HCT116 (cell line): ENCODE results near the gene BCL6. TPM values are rescaled to one million over a fixed set of nuclear protein-coding genes. Genes with fewer than 3 reads are reported as not detected.

Experiments
- ATAC-seq: fragments of 200-7000 bp; cut with Tn5 transposase; 2 replicates; pipeline ENCODE4 v1.9.1; 2020; ENCODE audit warnings: mild to moderate bottlenecking, moderate library complexity
- BruUV-seq: library from RNA; stranded (reverse); fragments of 400-500 nt; replicated peaks from 2 replicates; lab custom pipeline; 2021; lab: Mats Ljungman, UMichigan
- CTCF ChIA-PET: fragments of 300-600 bp; sonication (Branson Sonifier 250); formaldehyde crosslinking; loops from one replicate; lab custom pipeline; 2021; ENCODE audit warnings: antibody characterized with exemption; lab: Charles Lee
- POLR2A ChIA-PET: fragments of 300-600, 350-600 bp; sonication (Branson Sonifier 250); formaldehyde crosslinking; loops from one replicate; lab custom pipeline; 2021; ENCODE audit warnings: antibody characterized with exemption; lab: Charles Lee
- RAD21 ChIA-PET, 2 experiments: fragments of 300-600 bp; sonication (Branson Sonifier 250); formaldehyde crosslinking; loops; one replicate each; lab custom pipeline; 2023; ENCODE audit warnings: low total read pairs in 2 of 2; ENCODE audit not compliant: uncharacterized antibody in 2 of 2, unreplicated experiment in 2 of 2, low non-redundant PET in 1 of 2; lab: Charles Lee
- DNase-seq: peaks from one replicate; pipeline ENCODE4 v3.0.0-alpha.2; 2010; ENCODE audit warnings: low read depth, low spot score
- H2AFZ ChIP-seq: fragments of 200-600 bp; shearing (Covaris generic), sonication (generic); 2 replicates; pipeline ENCODE4 v1.6.1; 2017; ENCODE audit warnings: low read depth, mixed run types, mixed read lengths, antibody characterized with exemption, low read length; ENCODE audit not compliant: poor library complexity, severe bottlenecking
- H3K27ac ChIP-seq: 2 replicates; pipeline ENCODE4 v1.5.1; 2012; ENCODE audit warnings: low read depth, low read length
- H3K27me3 ChIP-seq: fragments of 200-600 bp; sonication (generic); 2 replicates; pipeline ENCODE4 v1.6.1; 2016; ENCODE audit warnings: mixed run types, low read length, mixed read lengths; ENCODE audit not compliant: insufficient read depth
- H3K36me3 ChIP-seq, 2 experiments: fragments of 200-500 bp in 1 of 2; fragments of 200-600 bp in 1 of 2; sonication (Bioruptor generic) in 1 of 2; sonication (generic) in 1 of 2; 2 replicates each; pipeline versions ENCODE4 v1.5.1 to v1.6.1; 2014 to 2016; ENCODE audit warnings: low read length in 2 of 2, inconsistent platforms in 1 of 2, mixed read lengths in 1 of 2, mixed run types in 1 of 2; ENCODE audit not compliant: insufficient read depth in 2 of 2, control insufficient read depth in 1 of 2
- H3K4me1 ChIP-seq, 2 experiments: fragments of 200-600 bp in 1 of 2; sonication (generic) in 1 of 2; 2 replicates each; pipeline versions ENCODE4 v1.5.1 to v1.6.1; 2012 to 2017; ENCODE audit warnings: low read length in 2 of 2, inconsistent platforms in 1 of 2, mild to moderate bottlenecking in 1 of 2, mixed read lengths in 1 of 2, mixed run types in 1 of 2, moderate library complexity in 1 of 2; ENCODE audit not compliant: insufficient read depth in 2 of 2, control insufficient read depth in 1 of 2
- H3K4me2 ChIP-seq: fragments of 200-600 bp; sonication (generic); 2 replicates; pipeline ENCODE4 v1.6.1; 2017; ENCODE audit warnings: mixed run types, low read length, mixed read lengths
- H3K4me3 ChIP-seq, 2 experiments: fragments of 200-600 bp in 1 of 2; sonication (generic) in 1 of 2; replicated peaks in 1 of 2; 2 replicates each; pipeline ENCODE4 v1.5.1; 2011 to 2016; ENCODE audit warnings: low read length in 2 of 2, control low read depth in 1 of 2, low read depth in 1 of 2, mild to moderate bottlenecking in 1 of 2, mixed read lengths in 1 of 2, mixed run types in 1 of 2
- H3K79me2 ChIP-seq: fragments of 200-600 bp; sonication (generic); 2 replicates; pipeline ENCODE4 v1.6.1; 2017; ENCODE audit warnings: mild to moderate bottlenecking, mixed run types, low read length, moderate library complexity, mixed read lengths; ENCODE audit not compliant: insufficient read depth
- H3K9ac ChIP-seq: fragments of 200-600 bp; sonication (generic); 2 replicates; pipeline ENCODE4 v1.6.1; 2016; ENCODE audit warnings: low read length, mixed read lengths
- H3K9me2 ChIP-seq: fragments of 200-600 bp; sonication (generic), shearing (Covaris generic); 2 replicates; pipeline ENCODE4 v1.6.1; 2017; ENCODE audit warnings: mixed run types, mild to moderate bottlenecking, moderate library complexity; ENCODE audit not compliant: insufficient read depth
- H3K9me3 ChIP-seq, 2 experiments: fragments of 200-500 bp in 1 of 2; fragments of 200-600 bp in 1 of 2; sonication (Bioruptor generic) in 1 of 2; sonication (generic) in 1 of 2; 2 replicates each; pipeline ENCODE4 v1.6.1; 2014 to 2017; ENCODE audit warnings: low read length in 2 of 2, mixed read lengths in 2 of 2, inconsistent platforms in 1 of 2, low read depth in 1 of 2, mild to moderate bottlenecking in 1 of 2, mixed run types in 1 of 2, moderate library complexity in 1 of 2; ENCODE audit not compliant: control insufficient read depth in 1 of 2, insufficient read depth in 1 of 2
- H4K20me1 ChIP-seq: fragments of 200-600 bp; sonication (generic), shearing (Covaris generic); 2 replicates; pipeline ENCODE4 v1.6.1; 2017; ENCODE audit warnings: mixed run types, mild to moderate bottlenecking, moderate library complexity; ENCODE audit not compliant: insufficient read depth
- EZH2 ChIP-seq: fragments of 200-600 bp; sonication (generic); IDR thresholded peaks from 2 replicates; pipeline ENCODE4 v1.6.1; 2017; ENCODE audit warnings: antibody characterized with exemption, mixed run types
- EZH2phosphoT487 ChIP-seq: fragments of 200-600 bp; IDR thresholded peaks from 2 replicates; pipeline ENCODE4 v1.6.1; 2018; ENCODE audit warnings: antibody characterized with exemption, borderline replicate concordance
- FOSL1 ChIP-seq: IDR thresholded peaks from 2 replicates; pipeline ENCODE4 v1.6.1; 2012; ENCODE audit warnings: low read depth
- JUND ChIP-seq: IDR thresholded peaks from 2 replicates; pipeline ENCODE4 v1.6.1; 2012
- POLR2AphosphoS5 ChIP-seq: IDR thresholded peaks from 2 replicates; pipeline ENCODE4 v1.6.1; 2011; ENCODE audit warnings: mild to moderate bottlenecking, low read depth, low read length, moderate library complexity
- YY1 ChIP-seq: IDR thresholded peaks from 2 replicates; pipeline ENCODE4 v1.6.1; 2011; ENCODE audit warnings: low read length, low read depth, moderate library complexity, mild to moderate bottlenecking; ENCODE audit not compliant: insufficient replicate concordance; ENCODE audit errors: extremely low read depth
- intact Hi-C: fragments of 100-400 bp; cut with micrococcal nuclease; formaldehyde crosslinking; loops from 2 replicates; pipeline ENCODE4 v1.10.0; 2022
- total RNA-seq: library from RNA; stranded (reverse); gene quantifications from one replicate; pipeline ENCODE4 v1.2.1, GENCODE V29; 2021; ENCODE audit not compliant: unreplicated experiment

BCL6 gene
- total RNA-seq, 1 experiment from 2014 or later: 17.5 TPM

DNA sequence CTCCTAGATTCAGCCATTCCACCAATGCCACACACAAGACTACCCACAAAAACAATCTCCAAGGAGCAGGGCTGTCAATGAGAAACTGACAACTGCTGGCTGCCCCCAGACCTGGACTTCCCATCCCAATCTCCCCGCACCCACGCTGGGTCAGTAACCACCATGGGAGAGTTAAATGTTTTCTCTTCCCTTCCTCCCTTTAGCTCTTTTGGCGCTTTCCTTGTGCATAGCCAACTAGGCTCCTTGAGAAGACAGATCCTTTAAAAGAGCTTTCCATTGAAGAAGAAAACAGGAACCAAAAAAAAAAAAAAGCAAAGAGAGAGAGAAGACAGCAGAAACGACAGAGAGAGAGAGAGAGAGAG is 8.3 kb downstream of the BCL6 start:
- no TSS peak for BruUV-seq
- POLR2A ChIA-PET: interaction anchor here (0.7 kb wide), 1 partner anchor 1253 kb away, joined by 4 read pairs; no protein-coding TSS in a partner anchor
- H3K27me3 ChIP-seq: no peaks in the 10 kb centered on the region
- H4K20me1 ChIP-seq: no peaks in the 10 kb centered on the region
- H3K4me3 ChIP-seq: no peak overlapping the region
- H3K9ac ChIP-seq: 0 out of 2 replicates have a peak overlapping the region, but pooled peaks have one; percentile 71
- H3K79me2 ChIP-seq: no peaks in the 10 kb centered on the region
- CTCF ChIA-PET: interaction anchor here (1.5 kb wide), 1 partner anchor 1218 kb away, joined by 5 read pairs; no protein-coding TSS in a partner anchor
- no peak for TF ChIP-seq JUND
- TF ChIP-seq, all 23 proteins: peak for 0
- H3K27ac ChIP-seq: no peak overlapping the region
- intact Hi-C loops: no loop called here
- no peaks in the 10 kb centered on the region for H3K36me3 ChIP-seq
- H3K9me3 ChIP-seq: no peaks in the 10 kb centered on the region
- no peak for DNase-seq
- H3K4me1 ChIP-seq: peaks cover 17 to 53% of the 10 kb centered on the region in 2 experiments
- H3K4me2 ChIP-seq: peak overlapping the region; percentile 97; the same call in 1 of the 2 replicates
- H2AFZ ChIP-seq: no peak overlapping the region
- no peaks in the 10 kb centered on the region for H3K9me2 ChIP-seq
- ATAC-seq: no peak
- RAD21 ChIA-PET: no interaction called here

DNA sequence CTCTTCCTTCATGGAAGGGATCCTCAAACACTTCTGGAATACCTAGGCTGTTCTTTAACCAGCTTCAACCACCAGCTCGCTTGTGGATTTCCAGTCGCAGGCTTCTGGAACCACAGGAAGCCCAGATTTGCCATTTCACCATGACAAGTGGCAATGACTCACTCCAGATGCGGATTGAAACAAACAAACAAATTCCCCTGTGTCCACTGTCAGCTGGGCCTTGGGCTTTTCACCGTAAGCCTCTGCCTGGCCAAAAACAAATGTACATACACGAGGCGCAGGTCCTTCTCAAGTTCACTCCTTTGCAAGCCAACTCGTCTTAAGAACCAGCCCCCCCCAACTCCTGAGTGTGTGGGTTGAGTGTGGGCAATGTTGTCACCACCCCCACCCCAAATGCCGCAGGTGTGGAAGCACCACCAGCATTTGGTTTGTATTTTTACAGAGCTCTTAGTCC is 8.8 kb downstream of the BCL6 start:
- BruUV-seq: no TSS peak
- Histone ChIP-seq H3K9ac (no peak overlapping the region), H3K4me3 (no peak overlapping the region), H4K20me1 (no peaks in the 10 kb centered on the region), H3K9me2 (no peaks in the 10 kb centered on the region), H3K79me2 (no peaks in the 10 kb centered on the region), H3K27me3 (no peaks in the 10 kb centered on the region), H3K36me3 (peaks cover 0 to 5% of the 10 kb centered on the region in 2 experiments; a peak in 1 of 4 replicates), H3K4me2 (peak overlapping the region; percentile 17; the same call in 1 of the 2 replicates), H2AFZ (no peak overlapping the region), H3K27ac (no peak overlapping the region), H3K9me3 (no peaks in the 10 kb centered on the region), H3K4me1 (peaks cover 17 to 48% of the 10 kb centered on the region in 2 experiments)
- ChIA-PET POLR2A (interaction anchor here (0.7 kb wide), 1 partner anchor 1254 kb away, joined by 4 read pairs; no protein-coding TSS in a partner anchor), RAD21 (no interaction called here), CTCF (interaction anchor here (1.5 kb wide), 1 partner anchor 1218 kb away, joined by 5 read pairs; no protein-coding TSS in a partner anchor)
- TF ChIP-seq EZH2phosphoT487 (no peak), FOSL1 (no peak), POLR2AphosphoS5 (no peak), YY1 (no peak), EZH2 (no peak)
- intact Hi-C loops: no loop called here
- no peak for DNase-seq
- no peak for ATAC-seq
